Loucy (cell line): ENCODE data around the gene CLK2.

Experiments
- H2AFZ ChIP-seq: fragments of 200-600 bp; sonication (generic); 2 replicates; pipeline ENCODE4 v1.6.0; 2016; ENCODE audit warnings: antibody characterized with exemption, mild to moderate bottlenecking, low read length, moderate library complexity
- H3F3A ChIP-seq: fragments of 200-600 bp; 2 replicates; pipeline ENCODE4 v1.6.0; 2016; ENCODE audit warnings: antibody characterized with exemption, low read depth, mild to moderate bottlenecking
- H3K27me3 ChIP-seq: fragments of 200-600 bp; sonication (generic); 2 replicates; pipeline ENCODE4 v1.6.1; 2014; ENCODE audit warnings: low read length, mild to moderate bottlenecking; ENCODE audit not compliant: insufficient read depth, poor library complexity, severe bottlenecking
- H3K36me3 ChIP-seq: fragments of 200-600 bp; sonication (generic); 2 replicates; pipeline ENCODE4 v1.6.1; 2016; ENCODE audit warnings: low read length; ENCODE audit not compliant: insufficient read depth
- H3K4me1 ChIP-seq: fragments of 200-600 bp; sonication (generic); 2 replicates; pipeline ENCODE4 v1.5.1; 2014; ENCODE audit warnings: low read length, mild to moderate bottlenecking; ENCODE audit not compliant: insufficient read depth, poor library complexity, severe bottlenecking
- H3K4me2 ChIP-seq: fragments of 200-600 bp; sonication (generic); 2 replicates; pipeline ENCODE4 v1.6.0; 2014; ENCODE audit warnings: antibody characterized with exemption, low read length, low read depth, mild to moderate bottlenecking; ENCODE audit not compliant: poor library complexity, severe bottlenecking
- H3K4me3 ChIP-seq: fragments of 200-600 bp; sonication (generic); 2 replicates; pipeline ENCODE4 v1.5.1; 2014; ENCODE audit warnings: low read length, mild to moderate bottlenecking, mixed read lengths; ENCODE audit not compliant: poor library complexity, severe bottlenecking
- H3K79me2 ChIP-seq: fragments of 200-600 bp; sonication (generic); 2 replicates; pipeline ENCODE4 v1.6.1; 2014; ENCODE audit warnings: low read length; ENCODE audit not compliant: insufficient read depth
- H3K9ac ChIP-seq: fragments of 200-600 bp; sonication (generic); 2 replicates; pipeline ENCODE4 v1.6.0; 2014; ENCODE audit warnings: mild to moderate bottlenecking, low read depth, low read length, moderate library complexity; ENCODE audit not compliant: poor library complexity, severe bottlenecking
- H3K9me2 ChIP-seq: fragments of 200-600 bp; sonication (generic); replicated peaks from 2 replicates; pipeline ENCODE4 v1.6.1; 2016; ENCODE audit warnings: low read depth, low read length, mixed read lengths
- H3K9me3 ChIP-seq: fragments of 200-600 bp; sonication (generic); 2 replicates; pipeline ENCODE4 v1.6.1; 2014; ENCODE audit warnings: mild to moderate bottlenecking, antibody characterized with exemption, low read length, low read depth; ENCODE audit not compliant: insufficient read depth
- H4K20me1 ChIP-seq: fragments of 200-600 bp; sonication (generic); 2 replicates; pipeline ENCODE4 v1.6.0; 2014; ENCODE audit warnings: antibody characterized with exemption, low read length, mild to moderate bottlenecking; ENCODE audit not compliant: insufficient read depth, poor library complexity, severe bottlenecking
- EZH2phosphoT487 ChIP-seq: fragments of 200-600 bp; IDR thresholded peaks from 2 replicates; pipeline ENCODE4 v1.6.1; 2018; ENCODE audit warnings: antibody characterized with exemption, mild to moderate bottlenecking, moderate library complexity, borderline replicate concordance
- TF ChIP-seq, protein P1 (sequence below): fragments of 200-600 bp; sonication (generic); conservative IDR thresholded peaks from 2 replicates; pipeline ENCODE4 v1.5.1; 2014; ENCODE audit warnings: mild to moderate bottlenecking, antibody characterized with exemption, low read length

CLK2 gene

DNA sequence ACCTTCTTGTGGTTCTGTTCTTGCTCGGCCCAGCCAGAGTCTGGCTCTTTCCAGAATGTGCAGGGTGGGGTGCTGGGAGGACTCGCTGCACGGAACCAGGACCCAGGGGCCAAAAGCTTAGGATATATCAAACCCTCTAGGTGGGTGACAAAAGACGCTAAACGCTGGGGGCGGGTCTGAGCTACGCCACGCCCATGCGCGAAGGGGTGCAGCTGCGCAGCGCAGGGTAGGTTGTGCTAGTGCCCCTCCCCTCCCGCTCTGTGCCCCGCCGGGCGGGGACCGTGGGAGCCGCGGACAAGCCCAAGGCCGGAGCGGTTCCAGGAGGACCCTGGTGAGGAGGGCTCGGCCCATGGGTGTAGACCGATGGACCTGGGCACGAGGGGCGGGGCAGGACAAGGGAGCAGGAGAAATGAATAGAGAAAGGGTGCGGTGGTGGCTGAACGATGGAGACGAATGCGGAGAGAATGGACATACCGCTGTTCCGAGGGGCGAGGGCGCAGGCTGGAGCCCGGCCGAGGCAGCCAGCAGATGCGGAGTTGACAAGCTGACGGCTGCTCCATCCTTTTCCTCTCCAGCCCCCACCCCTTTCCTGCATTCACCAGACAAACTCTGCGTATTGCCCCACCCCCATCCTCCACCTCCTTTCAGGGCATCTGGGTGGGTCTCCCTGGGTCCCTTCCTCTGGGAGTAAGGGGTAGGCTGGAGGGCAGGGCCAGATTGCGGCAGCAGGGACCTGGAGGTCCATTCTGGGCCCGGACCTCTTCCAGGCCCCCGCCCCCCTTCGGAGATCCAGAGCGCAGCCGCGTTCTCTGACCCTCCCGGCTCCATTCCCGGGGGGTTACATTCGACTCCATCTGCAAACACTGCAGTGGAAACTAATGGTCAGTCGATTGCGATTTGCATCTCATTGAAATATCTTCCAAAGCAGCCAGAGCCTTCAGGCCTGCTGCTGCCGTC lies 47.6 kb upstream of the CLK2 start, which contains the start of gene RUSC1:
TSS of gene RUSC1 (plus strand) at position 234 of the 957 bp plus-strand sequence. CDS start 880 bp downstream, outside the sequence.
- no peak within 1 kb of the TSS for H3K4me3 ChIP-seq
- no peaks in the 10 kb centered on the region for H3K27me3 ChIP-seq
- peaks cover 23% of the 10 kb centered on the region for H4K20me1 ChIP-seq
- H3K9me2 ChIP-seq: no peaks in the 10 kb centered on the region
- H3K79me2 ChIP-seq: peaks cover 22% of the 10 kb centered on the region
- H3K36me3 ChIP-seq: peaks cover 41% of the 10 kb centered on the region; the same call in 1 of the 2 replicates
- no peak within 1 kb of the TSS for H2AFZ ChIP-seq
- H3K9me3 ChIP-seq: no peaks in the 10 kb centered on the region
- TF ChIP-seq, protein P1, sequence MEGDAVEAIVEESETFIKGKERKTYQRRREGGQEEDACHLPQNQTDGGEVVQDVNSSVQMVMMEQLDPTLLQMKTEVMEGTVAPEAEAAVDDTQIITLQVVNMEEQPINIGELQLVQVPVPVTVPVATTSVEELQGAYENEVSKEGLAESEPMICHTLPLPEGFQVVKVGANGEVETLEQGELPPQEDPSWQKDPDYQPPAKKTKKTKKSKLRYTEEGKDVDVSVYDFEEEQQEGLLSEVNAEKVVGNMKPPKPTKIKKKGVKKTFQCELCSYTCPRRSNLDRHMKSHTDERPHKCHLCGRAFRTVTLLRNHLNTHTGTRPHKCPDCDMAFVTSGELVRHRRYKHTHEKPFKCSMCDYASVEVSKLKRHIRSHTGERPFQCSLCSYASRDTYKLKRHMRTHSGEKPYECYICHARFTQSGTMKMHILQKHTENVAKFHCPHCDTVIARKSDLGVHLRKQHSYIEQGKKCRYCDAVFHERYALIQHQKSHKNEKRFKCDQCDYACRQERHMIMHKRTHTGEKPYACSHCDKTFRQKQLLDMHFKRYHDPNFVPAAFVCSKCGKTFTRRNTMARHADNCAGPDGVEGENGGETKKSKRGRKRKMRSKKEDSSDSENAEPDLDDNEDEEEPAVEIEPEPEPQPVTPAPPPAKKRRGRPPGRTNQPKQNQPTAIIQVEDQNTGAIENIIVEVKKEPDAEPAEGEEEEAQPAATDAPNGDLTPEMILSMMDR: no peak
- TF ChIP-seq EZH2phosphoT487: no peak
- H3F3A ChIP-seq: no peaks in the 10 kb centered on the region
- H3K4me2 ChIP-seq: no peak within 1 kb of the TSS
- H3K4me1 ChIP-seq: peaks cover 22% of the 10 kb centered on the region
- H3K9ac ChIP-seq: no peak within 1 kb of the TSS

DNA sequence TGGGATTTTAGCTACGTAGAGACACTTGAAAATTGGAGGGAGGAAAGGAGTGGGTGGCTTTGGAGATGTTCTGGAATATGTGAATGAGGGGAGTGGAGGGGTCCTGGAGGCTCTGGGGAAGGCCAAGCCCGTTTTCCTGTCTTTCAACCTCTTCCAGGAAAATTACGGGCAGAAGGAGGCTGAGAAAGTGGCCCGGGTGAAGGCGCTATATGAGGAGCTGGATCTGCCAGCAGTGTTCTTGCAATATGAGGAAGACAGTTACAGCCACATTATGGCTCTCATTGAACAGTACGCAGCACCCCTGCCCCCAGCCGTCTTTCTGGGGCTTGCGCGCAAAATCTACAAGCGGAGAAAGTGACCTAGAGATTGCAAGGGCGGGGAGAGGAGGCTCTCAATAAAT lies 46.9 kb upstream of the CLK2 start:
- H3K9me2 ChIP-seq: no peaks in the 10 kb centered on the region
- H3F3A ChIP-seq: no peaks in the 10 kb centered on the region
- no peak for TF ChIP-seq EZH2phosphoT487
- TF ChIP-seq, protein P1: no peak
- H3K9me3 ChIP-seq: no peaks in the 10 kb centered on the region
- peaks cover 23% of the 10 kb centered on the region for H4K20me1 ChIP-seq
- no peak overlapping the region for H3K4me2 ChIP-seq
- peaks cover 15% of the 10 kb centered on the region for H3K4me1 ChIP-seq
- H3K9ac ChIP-seq: no peak overlapping the region
- H2AFZ ChIP-seq: no peak overlapping the region
- H3K4me3 ChIP-seq: no peak overlapping the region
- H3K79me2 ChIP-seq: peaks cover 22% of the 10 kb centered on the region
- peaks cover 41% of the 10 kb centered on the region; the same call in 1 of the 2 replicates for H3K36me3 ChIP-seq
- no peaks in the 10 kb centered on the region for H3K27me3 ChIP-seq

DNA sequence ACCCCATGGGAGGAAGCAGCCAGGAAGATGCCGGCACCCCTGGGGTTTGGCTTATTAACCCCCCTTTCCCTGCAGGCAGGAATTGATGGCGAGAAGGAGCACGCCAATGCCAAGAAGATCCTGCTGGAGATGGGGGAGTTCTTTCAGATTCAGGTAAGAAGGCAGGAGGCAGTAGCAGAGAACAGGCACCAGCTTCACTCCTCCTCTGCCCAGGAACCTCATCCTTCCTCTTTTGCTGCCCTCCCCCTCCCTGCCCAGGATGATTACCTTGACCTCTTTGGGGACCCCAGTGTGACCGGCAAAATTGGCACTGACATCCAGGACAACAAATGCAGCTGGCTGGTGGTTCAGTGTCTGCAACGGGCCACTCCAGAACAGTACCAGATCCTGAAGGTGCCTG lies 46.2 kb upstream of the CLK2 start:
- Histone ChIP-seq H3F3A (no peaks in the 10 kb centered on the region), H3K27me3 (no peaks in the 10 kb centered on the region), H3K9me3 (no peaks in the 10 kb centered on the region), H3K9me2 (no peaks in the 10 kb centered on the region), H3K79me2 (peaks cover 22% of the 10 kb centered on the region), H2AFZ (no peak overlapping the region), H3K4me3 (no peak overlapping the region), H3K4me1 (peaks cover 8% of the 10 kb centered on the region), H4K20me1 (peaks cover 23% of the 10 kb centered on the region), H3K4me2 (no peak overlapping the region), H3K9ac (no peak overlapping the region), H3K36me3 (peaks cover 47% of the 10 kb centered on the region; the same call in 1 of the 2 replicates)
- TF ChIP-seq EZH2phosphoT487: no peak
- TF ChIP-seq, protein P1: no peak
